DMS79 (cell line): ENCODE measurements around the gene ACTR3.
"Not testable (repeated sequence)": the region's sequence is repeated elsewhere in the genome, so short reads cannot be mapped to it uniquely, and the experiment has no call there.

Source experiments
- DNase-seq: peaks from one replicate; lab custom pipeline; 2025; lab: John Stamatoyannopoulos, UW

ACTR3 gene

GRCh38 chr2:113906647-113907046 lies 16.8 kb downstream of the ACTR3 start:
- DNase-seq: no peak

GRCh38 chr2:113907297-113907696 lies 17.4 kb downstream of the ACTR3 start:
- no peak for DNase-seq

- no peak for DNase-seq
Measured at GRCh38 chr2:113910110-113910717, 20.3 kb downstream of the ACTR3 start.

GRCh38 chr2:113910967-113911678 lies 21.2 kb downstream of the ACTR3 start:
- DNase-seq: no peak

- no peak for DNase-seq
Measured at GRCh38 chr2:113915082-113915819, 25.4 kb downstream of the ACTR3 start.

GRCh38 chr2:113918229-113918628 lies 28.3 kb downstream of the ACTR3 start:
- DNase-seq: no peak

GRCh38 chr2:113920996-113921395 lies 31.1 kb downstream of the ACTR3 start:
- no peak for DNase-seq

- no peak for DNase-seq
Measured at GRCh38 chr2:113922335-113922734, 32.4 kb downstream of the ACTR3 start.

GRCh38 chr2:113922784-113923183 lies 32.9 kb downstream of the ACTR3 start:
- DNase-seq: no peak

- no peak for DNase-seq
Measured at GRCh38 chr2:113925884-113926283, 36.0 kb downstream of the ACTR3 start.

- no peak for DNase-seq
Measured at GRCh38 chr2:113926314-113926713, 36.4 kb downstream of the ACTR3 start.

- no peak for DNase-seq
Measured at GRCh38 chr2:113930448-113930847, 40.6 kb downstream of the ACTR3 start.

- no peak for DNase-seq
Measured at GRCh38 chr2:113937501-113937900, 47.6 kb downstream of the ACTR3 start.

GRCh38 chr2:113940891-113941290 lies 51.0 kb downstream of the ACTR3 start:
- no peak for DNase-seq

GRCh38 chr2:113945784-113946183 lies 55.9 kb downstream of the ACTR3 start:
- not testable (repeated sequence) for DNase-seq

- DNase-seq: not testable (repeated sequence)
Measured at GRCh38 chr2:113950906-113951305, 61.0 kb downstream of the ACTR3 start.

- DNase-seq: no peak
Measured at GRCh38 chr2:113961000-113961399, 71.1 kb downstream of the ACTR3 start.

GRCh38 chr2:113962692-113963480 lies 73.0 kb downstream of the ACTR3 start:
- DNase-seq: no peak

GRCh38 chr2:113963965-113964364 lies 74.1 kb downstream of the ACTR3 start:
- DNase-seq: no peak

- DNase-seq: no peak
Measured at GRCh38 chr2:113964436-113964835, 74.5 kb downstream of the ACTR3 start.

- DNase-seq: no peak
Measured at GRCh38 chr2:113965228-113965627, 75.3 kb downstream of the ACTR3 start.

GRCh38 chr2:113965644-113966043 lies 75.8 kb downstream of the ACTR3 start:
- DNase-seq: peak; percentile 4
